Left ventricle myocardium inferior (tissue), 1 donor: ENCODE results near the gene C4orf54. TPM values are rescaled to one million over a fixed set of nuclear protein-coding genes. Genes with fewer than 3 reads are reported as not detected.

Source experiments
- DNase-seq: peaks from one replicate; pipeline ENCODE4 v3.0.0-alpha.2; 2020
- H3K27ac ChIP-seq: fragments of 200-600 bp; replicated peaks from 2 replicates; pipeline ENCODE4 v1.8.0; 2021
- H3K27me3 ChIP-seq: fragments of 200-600 bp; 2 replicates; pipeline ENCODE4 v1.8.0; 2021; ENCODE audit warnings: low read depth
- H3K36me3 ChIP-seq: fragments of 200-600 bp; 2 replicates; pipeline ENCODE4 v1.8.0; 2021
- H3K4me1 ChIP-seq: fragments of 200-600 bp; 2 replicates; pipeline ENCODE4 v1.8.0; 2021
- H3K4me3 ChIP-seq: fragments of 200-600 bp; 2 replicates; pipeline ENCODE4 v1.8.0; 2021; ENCODE audit warnings: mild to moderate bottlenecking, moderate library complexity
- H3K9me3 ChIP-seq: fragments of 200-600 bp; replicated peaks from 2 replicates; pipeline ENCODE4 v1.8.0; 2021
- CTCF ChIP-seq: fragments of 200-600 bp; IDR thresholded peaks from 2 replicates; pipeline ENCODE4 v1.8.0; 2021; ENCODE audit warnings: antibody characterized with exemption, mild to moderate bottlenecking, borderline replicate concordance
- intact Hi-C: fragments of 100-400 bp; cut with micrococcal nuclease; formaldehyde crosslinking; loops from one replicate; pipeline ENCODE4 v1.11.0; 2022
- total RNA-seq: library from RNA; stranded (reverse); fragmentation: NEBNext Ultra II Directional; extraction: Animal tissue kit (Norgen Biotek cat#: 25700); gene quantifications from one replicate; pipeline ENCODE4 v1.2.1, GENCODE V29; 2021
- donor health status: DM: no; HTN: yes; CAD: no; lungs with severe emphysema.

Gene C4orf54
- total RNA-seq, 1 donor from 2014 or later, result 1.2 TPM

DNA sequence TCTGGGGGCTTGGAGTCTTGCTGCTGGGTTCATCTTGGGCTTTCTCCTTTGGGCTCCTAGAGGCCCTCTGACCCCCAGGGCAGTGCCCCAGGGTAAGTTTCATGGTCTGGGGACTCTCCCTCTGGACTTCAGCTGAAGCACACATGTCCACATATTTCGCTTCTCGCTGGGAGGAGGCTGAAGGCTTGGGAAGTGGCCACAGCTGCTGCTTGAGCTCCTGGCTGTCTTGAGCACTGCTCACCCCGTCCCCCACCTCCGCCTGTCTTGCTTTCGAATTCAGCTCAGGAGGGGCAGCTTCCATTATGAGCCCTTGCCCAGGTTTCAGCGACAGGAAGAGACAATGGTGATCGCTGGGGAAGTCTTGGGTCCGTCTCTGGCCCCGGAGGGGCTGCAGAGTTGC, 3.7 kb downstream of the C4orf54 start:
- Histone ChIP-seq H3K4me1 (peaks cover 32% of the 10 kb centered on the region), H3K9me3 (no peaks in the 10 kb centered on the region), H3K27me3 (no peaks in the 10 kb centered on the region), H3K36me3 (no peaks in the 10 kb centered on the region), H3K27ac (no peak overlapping the region), H3K4me3 (no peak overlapping the region)
- no peak for TF ChIP-seq CTCF
- DNase-seq, result no peak
- intact Hi-C loops, result no loop called here

- no peak for DNase-seq
- no peaks in the 10 kb centered on the region for H3K27me3 ChIP-seq
- H3K27ac ChIP-seq, result no peak overlapping the region
- no peak overlapping the region for H3K4me3 ChIP-seq
- intact Hi-C loops, result no loop called here
- no peaks in the 10 kb centered on the region for H3K9me3 ChIP-seq
- peaks cover 28% of the 10 kb centered on the region for H3K4me1 ChIP-seq
- TF ChIP-seq CTCF, result no peak
- no peaks in the 10 kb centered on the region for H3K36me3 ChIP-seq
Observed at GRCh38 chr4:99652596-99653436, 4.8 kb downstream of the C4orf54 start.

DNA sequence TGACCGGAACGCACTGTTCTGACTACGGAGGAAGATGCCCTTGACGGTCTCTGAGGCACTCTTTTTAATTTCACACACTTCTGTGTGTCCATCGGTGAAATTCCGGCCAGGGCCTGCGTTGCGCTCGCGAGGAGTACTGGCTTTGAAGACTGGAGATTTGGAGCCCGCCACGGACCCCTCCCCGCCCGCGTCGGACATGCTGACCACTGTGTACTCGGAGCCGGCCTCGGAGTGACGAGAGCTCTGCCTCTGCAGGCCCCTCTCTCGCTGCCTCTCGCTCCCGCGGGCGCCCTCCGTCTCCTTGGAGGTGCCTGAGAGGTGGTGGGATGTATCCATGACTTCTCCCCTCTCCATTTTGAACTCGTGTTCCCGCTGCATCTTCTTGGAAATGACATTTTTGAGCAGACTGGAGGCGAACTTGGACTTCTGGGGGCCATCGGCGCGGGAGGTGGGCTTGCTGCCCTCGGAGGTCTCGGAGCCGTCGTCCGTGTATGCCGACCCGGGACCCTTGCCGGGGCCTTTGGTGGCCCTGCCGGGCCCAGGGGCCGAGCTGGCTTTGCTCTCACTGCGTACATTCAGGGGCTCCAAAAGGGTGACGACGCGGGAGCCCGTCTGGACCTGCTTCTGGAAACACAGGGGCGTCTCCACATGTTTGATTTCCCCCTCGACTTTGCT, 5.7 kb downstream of the C4orf54 start:
- no peaks in the 10 kb centered on the region for H3K36me3 ChIP-seq
- H3K4me1 ChIP-seq, result peaks cover 28% of the 10 kb centered on the region
- H3K4me3 ChIP-seq, result no peak overlapping the region
- intact Hi-C loops, result no loop called here
- no peaks in the 10 kb centered on the region for H3K9me3 ChIP-seq
- TF ChIP-seq CTCF, result no peak
- H3K27ac ChIP-seq, result no peak overlapping the region
- DNase-seq, result no peak
- no peaks in the 10 kb centered on the region for H3K27me3 ChIP-seq

DNA sequence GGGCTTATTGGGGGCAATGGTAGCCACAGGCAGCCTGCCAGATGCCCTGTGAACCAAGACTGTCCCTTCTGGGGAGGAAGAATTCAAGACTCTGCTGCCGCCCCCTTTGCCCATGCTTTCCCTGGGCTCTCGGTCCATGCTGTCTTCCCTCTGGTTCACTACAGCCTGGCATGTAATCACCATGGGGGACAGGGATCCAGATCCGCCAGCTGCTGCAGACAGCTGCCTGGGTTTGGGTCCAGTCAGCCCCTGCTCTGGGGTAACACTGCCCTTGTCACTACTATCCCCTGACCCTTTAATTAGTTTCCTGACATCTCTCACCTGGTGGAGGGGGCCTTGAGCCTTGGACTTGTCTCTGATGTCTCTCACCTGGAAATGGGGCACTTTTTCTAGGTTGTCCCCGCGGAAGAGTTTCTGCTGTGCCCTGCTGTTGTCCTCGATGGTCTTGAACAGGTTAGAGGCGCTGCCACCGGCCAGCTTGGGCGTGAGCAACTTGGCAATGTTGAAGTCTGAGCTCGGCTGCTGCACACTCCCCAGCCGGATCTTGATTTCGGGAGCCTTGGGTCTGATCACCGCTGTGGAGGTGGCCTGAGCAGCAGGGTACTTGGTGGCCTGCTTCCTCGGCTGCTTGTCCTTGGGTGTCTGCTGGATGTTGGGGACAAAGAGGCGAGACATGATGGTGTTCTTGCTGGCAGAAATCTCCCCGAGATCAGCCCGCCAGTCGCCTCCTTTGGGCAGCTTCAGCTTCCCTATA, 6.4 kb downstream of the C4orf54 start:
- Histone ChIP-seq H3K4me3 (no peak overlapping the region), H3K27me3 (no peaks in the 10 kb centered on the region), H3K36me3 (no peaks in the 10 kb centered on the region), H3K4me1 (peaks cover 30% of the 10 kb centered on the region), H3K27ac (no peak overlapping the region), H3K9me3 (no peaks in the 10 kb centered on the region)
- TF ChIP-seq CTCF, result no peak
- no peak for DNase-seq
- intact Hi-C loops, result no loop called here

GRCh38 chr4:99649778-99650177, 7.8 kb downstream of the C4orf54 start:
- H3K27ac ChIP-seq, result no peak overlapping the region
- intact Hi-C loops, result no loop called here
- TF ChIP-seq CTCF, result no peak

More at GRCh38 chr4:99649778-99650177, 7.8 kb downstream of the C4orf54 start:
- DNase-seq, result no peak
- Histone ChIP-seq H3K4me3 (no peak overlapping the region), H3K36me3 (no peaks in the 10 kb centered on the region), H3K27me3 (no peaks in the 10 kb centered on the region), H3K9me3 (no peaks in the 10 kb centered on the region), H3K4me1 (peaks cover 36% of the 10 kb centered on the region)
